GM18502 (cell line): ENCODE measurements around the gene MRPL21.

Experiments used
- ATAC-seq: cut with Tn5 transposase; IDR thresholded peaks from one replicate; pipeline ENCODE4 v1.9.1; 2021; ENCODE audit warnings: mild to moderate bottlenecking; ENCODE audit not compliant: unreplicated experiment, poor library complexity

MRPL21 gene

DNA sequence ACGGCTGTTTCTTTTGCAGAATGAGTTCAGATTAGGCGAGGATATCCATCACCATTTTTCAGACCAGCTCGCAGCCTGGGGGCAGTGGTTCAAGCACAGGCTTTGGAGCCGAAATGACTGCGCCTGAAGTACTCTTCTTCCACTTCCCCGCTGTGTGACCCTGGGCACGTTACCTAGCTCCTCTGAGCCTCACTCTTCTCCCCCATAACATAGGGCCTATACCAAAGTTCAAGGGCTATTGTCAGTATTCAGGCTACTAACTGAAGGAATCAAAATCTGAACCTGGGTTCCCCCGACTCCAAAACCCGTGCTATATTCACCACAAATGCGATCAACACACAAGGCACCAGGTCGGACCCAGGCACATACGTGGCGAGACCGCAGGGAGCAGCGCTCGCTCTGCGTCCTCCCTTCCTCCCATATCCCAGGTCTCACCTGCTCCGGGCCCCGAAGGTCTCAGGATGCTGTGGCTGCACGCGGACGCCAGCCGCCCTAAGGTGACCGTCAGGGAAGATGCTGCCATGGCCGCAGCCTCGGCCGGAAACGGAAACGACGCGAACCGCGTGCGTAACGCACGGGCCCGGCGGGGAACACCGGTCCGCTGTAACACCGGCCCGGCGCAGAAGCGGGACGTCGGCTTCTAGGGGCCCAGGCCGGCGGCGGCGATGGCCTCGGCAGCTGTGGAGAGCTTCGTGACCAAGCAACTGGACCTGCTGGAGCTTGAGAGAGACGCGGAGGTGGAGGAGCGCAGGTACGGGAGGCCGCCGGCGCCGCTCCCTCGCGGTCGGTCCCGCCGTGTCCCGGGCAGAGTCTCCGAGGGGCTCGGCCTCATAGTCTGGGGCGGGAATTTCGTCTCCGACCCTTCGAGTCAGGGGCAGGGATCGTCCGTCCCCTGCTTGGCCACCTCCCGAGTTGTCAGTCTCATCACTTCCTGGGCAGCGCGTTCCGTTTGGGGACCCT lies at the start of gene MRPL21, which contains the start of gene IGHMBP2:
Gene MRPL21, minus strand, starts transcription at position 545 of the 960 bp plus-strand sequence. Its CDS starts 22 bp downstream, at position 523.
Gene IGHMBP2, plus strand, starts transcription at position 604 of the 960 bp plus-strand sequence. Its CDS starts 62 bp downstream, at position 666.
- peak; percentile 88 for ATAC-seq

DNA sequence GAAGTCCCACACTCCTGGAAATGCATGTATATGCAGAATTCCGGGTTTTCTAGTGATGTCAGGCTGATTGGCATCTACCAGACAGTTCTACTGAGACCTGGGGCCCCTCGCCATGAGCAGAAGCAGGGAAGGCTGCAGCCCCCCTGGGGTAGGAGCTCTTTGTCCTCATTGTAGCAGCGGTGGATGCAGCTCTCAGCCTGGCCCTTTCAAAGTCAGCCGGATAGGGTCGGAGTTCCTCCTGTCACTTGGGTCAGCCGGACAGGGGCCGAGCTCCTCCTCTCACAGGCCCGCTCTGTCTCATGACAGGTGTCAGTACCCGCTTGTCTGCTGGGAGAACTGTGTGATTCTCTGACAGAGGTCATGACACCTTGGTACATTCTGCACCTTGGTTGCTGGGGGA lies 47.1 kb upstream of the MRPL21 start:
- no peak for ATAC-seq

- ATAC-seq, result no peak
Measured at GRCh38 chr11:68950270-68950669, 46.6 kb upstream of the MRPL21 start.

GRCh38 chr11:68948935-68949334 lies 45.3 kb upstream of the MRPL21 start:
- no peak for ATAC-seq

- no peak for ATAC-seq
Measured at GRCh38 chr11:68948496-68948895, 44.9 kb upstream of the MRPL21 start.

GRCh38 chr11:68947151-68947550 lies 43.5 kb upstream of the MRPL21 start:
- no peak for ATAC-seq

GRCh38 chr11:68946416-68947090 lies 42.9 kb upstream of the MRPL21 start:
- ATAC-seq, result no peak

- no peak for ATAC-seq
Measured at GRCh38 chr11:68942751-68943271, 39.2 kb upstream of the MRPL21 start.

DNA sequence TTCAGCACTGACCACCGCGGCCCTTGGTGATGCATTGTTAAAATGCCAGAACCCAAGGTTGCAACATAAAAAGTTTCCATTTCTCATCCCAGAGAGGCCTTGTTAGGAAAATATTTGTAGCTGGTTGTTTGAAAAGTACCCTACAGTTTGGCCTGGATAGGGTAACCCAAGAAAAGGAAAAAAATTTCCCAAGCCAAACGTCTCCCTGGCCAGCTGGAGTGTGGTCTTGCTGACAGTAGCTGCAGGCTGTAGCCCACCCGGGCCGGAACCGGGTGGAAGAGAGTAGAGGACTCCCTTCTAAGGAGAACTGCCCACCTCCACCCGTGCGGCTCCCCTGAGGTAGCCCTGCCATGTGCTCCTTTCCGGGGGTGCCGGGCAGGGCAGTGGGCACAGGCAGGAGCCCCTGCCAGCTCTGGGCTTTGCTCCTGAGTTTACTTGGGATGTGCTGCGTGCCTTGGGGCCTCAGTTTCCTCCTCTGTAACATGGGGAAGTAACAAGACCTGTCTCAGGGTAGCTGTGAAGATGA lies 38.5 kb upstream of the MRPL21 start:
- ATAC-seq, result no peak

DNA sequence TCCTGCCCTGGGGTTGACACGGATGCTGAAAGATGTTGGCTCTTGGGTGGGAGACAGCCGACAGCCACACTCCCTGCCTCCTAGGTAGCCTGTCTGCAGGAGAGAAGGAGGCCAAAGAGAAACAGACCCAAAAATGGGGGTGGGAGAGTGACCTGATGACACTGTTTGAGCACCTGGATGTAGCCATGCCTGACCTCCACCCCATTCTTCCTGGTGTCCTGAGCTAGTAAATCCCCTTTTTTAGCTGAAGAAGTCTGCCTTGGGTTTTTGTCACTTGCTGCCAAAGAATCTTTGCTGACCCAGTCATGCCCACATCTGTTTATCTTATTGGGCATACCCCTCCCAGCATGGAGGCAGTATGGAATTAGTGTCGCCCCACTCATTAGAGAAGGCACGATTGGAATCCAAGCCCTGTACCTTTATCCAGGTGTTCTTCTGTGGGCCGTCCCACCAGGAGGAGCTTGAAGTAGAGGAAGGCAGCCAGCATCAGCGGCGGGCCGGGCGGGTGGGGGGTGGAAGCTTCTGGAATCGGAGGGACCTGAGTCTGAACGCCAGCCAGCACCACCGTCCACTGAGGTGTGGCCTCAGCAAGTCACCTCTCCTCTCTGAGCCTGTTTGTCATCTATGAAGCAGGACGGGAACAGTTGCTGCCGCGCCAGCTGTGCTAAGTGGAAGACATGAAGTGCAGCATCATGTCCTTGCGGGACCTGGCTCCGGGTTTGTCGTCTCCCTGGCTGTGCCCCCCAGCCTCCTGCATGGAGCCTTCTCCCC lies 37.9 kb upstream of the MRPL21 start:
- ATAC-seq, result no peak

DNA sequence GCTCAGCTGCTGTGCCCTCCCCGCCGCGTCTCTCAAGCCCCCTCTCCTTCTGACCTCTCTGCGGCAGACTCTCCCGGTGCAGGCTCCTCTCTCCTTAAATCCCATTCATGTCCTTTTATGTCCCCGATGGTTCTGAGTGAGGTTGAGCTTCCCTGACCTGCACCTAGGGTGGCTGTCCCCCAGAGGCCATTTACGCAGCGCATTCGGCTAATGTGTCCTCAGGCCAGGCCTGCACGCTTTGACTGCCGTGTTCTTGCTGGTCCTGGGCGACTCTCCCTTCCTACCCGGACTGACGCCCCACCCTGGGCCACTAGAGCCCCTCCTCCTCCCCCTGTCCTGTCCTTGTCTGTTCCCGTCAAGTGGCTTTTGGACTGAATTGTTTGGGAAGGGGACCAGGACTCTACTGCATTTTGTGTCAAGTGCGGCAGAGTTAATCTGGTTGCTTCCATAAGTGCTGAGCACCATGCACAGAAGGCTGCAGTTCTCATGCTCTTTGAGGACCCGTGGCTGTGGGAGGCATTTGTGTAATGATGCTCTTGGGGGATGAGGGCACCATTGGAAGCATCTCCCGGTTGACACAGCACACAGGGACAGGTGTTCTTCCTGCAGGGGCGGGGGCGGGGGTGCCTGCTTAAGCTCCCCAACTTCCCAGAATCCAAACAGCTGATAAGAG lies 37.2 kb upstream of the MRPL21 start:
- ATAC-seq, result no peak

DNA sequence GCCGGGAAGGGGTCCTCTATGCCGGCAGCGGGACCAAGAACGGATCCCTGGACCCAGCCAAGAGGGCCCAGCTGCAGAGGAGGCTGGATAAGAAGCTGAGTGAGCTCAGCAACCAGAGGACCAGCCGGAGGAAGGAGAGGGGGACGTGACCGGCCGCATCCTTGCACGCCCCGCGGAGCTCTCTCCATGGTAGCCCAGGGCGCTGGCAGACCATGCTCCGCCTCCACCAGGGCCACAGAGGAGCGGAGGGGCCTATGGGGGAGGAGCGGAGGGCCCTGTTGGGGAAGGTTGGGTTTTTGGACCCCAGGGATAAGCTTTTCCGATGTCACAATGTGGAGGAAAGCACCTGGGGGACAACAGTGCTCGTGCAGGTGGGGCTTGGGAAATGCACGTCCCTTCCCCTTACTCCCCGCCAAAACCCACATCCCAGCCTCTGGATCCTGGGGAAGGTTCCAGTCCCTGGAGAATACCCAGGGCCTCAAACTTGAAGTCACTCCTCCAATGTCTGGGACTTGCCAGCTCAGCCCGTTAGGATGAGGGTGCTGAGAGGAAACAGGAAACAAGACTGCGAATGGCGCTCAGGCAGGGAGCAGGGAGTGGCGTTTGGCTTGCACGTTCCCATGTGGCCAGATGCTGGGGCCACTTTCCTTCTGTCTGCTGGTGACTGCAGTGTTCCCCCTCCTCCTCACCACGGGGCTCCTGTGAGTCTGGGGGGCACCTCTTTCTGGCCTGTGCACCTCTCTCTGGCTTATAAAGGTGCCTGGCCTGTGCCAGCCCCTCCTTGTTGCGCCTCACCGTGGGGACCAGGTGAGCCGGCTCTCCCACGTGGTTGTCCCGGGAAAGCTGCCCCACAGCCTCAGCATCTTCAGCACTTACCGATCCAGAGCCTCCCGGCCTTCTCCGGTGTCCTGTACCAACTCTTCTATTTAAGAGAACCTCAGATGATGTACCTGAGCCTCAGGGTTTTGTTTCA lies 36.2 kb upstream of the MRPL21 start:
- no peak for ATAC-seq

GRCh38 chr11:68938816-68939582 lies 35.4 kb upstream of the MRPL21 start:
- no peak for ATAC-seq

DNA sequence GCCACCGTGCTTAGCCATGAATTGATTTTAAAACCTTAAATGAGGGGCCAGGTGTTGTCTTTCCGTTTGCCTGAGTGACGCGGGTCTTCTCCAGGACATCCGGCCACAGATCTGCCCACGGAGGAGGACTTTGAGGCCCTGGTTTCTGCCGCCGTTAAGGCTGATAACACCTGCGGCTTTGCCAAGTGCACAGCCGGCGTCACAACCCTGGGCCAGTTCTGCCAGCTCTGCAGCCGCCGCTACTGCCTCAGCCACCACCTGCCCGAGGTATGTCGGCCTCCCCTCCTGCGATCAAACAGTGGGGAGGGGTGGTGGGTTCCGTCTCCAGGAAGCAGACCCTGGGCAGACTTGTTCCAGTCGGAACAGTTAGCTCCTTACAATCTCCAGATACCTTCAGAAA lies 34.5 kb upstream of the MRPL21 start:
- ATAC-seq, result no peak

DNA sequence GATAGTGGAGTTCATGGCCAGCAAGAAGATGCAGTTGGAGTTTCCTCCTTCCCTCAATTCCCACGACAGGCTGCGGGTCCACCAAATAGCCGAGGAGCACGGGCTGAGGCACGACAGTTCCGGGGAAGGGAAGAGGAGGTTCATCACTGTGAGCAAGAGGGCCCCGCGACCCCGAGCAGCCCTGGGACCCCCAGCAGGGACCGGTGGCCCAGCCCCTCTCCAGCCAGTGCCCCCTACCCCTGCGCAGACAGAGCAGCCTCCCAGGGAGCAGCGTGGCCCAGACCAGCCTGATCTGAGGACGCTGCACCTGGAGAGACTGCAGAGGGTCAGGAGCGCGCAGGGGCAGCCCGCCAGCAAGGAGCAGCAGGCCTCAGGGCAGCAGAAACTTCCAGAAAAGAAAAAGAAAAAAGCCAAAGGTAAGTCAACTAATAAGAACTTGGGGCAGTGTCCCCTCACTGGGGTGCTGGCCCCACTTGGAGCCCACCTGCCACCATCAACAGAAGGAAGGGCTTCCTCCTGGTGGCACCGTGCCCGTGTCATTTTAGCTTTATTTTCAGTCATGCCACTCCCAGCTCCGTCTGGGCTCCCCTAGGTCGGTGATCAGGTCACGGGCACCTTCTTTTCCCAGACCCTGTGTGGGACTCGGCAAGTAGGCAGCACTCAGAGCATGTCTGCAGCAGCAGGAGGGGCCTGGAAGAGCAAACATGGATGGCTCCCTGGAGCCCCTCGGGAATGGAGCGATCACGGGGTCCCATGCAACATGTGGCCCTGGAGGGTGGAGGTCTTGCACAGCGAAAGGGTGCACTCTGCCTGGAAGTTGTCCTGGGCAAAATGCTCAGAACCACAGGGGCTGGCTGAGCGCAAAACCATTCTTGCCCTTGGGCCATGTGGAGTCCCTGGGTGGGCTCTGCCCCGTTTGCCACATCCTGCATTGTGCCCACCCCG lies 33.3 kb upstream of the MRPL21 start:
- ATAC-seq, result no peak

GRCh38 chr11:68936358-68936636 lies 32.7 kb upstream of the MRPL21 start:
- ATAC-seq, result no peak
